GM21528 (cell line): ENCODE measurements around the gene REM1.
"Not testable (repeated sequence)": the region's sequence is repeated elsewhere in the genome, so short reads cannot be mapped to it uniquely, and the experiment has no call there.

Experiments used
- ATAC-seq: cut with Tn5 transposase; IDR thresholded peaks from one replicate; pipeline ENCODE4 v1.9.1; 2021; ENCODE audit warnings: mild to moderate bottlenecking, moderate library complexity; ENCODE audit not compliant: unreplicated experiment, low FRiP score

Gene REM1

DNA sequence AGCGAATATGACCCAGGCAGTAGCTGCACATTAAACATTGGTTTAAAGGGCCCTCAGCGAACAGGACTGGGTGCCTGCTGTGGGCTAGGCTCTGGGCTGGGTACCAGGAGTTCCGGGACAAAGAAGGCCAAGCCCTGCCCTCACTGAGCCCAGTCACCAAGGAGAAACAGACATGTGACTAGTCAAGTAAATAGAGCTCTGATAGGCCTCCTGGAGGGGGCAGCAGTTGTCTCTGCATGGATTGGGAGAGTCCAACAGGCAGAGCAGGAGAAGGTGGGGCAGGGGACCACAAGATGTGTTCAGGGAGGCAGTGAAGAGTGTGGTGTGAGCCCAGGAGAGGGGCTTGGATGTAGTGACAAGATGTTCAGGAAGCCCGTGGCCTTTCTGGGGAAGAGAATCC, 42.3 kb downstream of the REM1 start:
- ATAC-seq, result no peak

DNA sequence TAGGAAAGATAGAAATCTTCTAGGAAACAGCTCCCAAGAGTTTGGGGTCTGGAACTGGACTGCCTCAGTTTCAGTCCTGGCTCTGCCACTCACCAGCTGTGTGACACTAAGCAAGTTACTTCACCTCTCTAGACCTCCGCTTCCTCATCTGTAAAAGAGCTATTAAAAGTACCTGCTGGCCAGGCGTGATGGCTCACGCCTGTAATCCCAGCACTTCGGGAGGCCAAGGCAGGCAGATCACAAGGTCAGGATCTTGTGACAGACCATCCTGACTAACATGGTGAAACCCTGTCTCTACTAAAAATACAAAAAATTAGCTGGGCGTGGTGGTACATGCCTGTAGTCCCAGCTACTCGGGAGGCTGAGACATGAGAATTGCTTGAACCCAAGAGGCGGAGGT, 46.2 kb downstream of the REM1 start:
- not testable (repeated sequence) for ATAC-seq

DNA sequence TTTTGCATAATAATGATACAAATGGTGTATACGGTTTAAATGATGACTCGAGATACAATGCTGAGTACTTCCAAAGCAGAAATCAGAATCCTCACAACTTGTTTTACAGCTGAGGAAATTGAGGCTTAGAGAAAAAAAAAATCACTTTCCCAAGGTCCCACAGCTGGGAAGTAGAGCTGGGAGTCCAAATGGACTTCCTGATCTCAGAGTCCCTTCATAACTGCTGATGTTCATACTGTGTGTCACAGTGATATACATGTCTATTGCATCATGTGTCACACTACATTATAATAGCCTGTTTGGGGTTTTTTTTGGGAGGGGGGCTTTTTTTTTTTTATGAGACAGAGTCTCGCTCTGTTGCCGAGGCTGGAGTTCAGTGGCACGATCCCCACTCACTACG, 47.6 kb downstream of the REM1 start:
- no peak for ATAC-seq

DNA sequence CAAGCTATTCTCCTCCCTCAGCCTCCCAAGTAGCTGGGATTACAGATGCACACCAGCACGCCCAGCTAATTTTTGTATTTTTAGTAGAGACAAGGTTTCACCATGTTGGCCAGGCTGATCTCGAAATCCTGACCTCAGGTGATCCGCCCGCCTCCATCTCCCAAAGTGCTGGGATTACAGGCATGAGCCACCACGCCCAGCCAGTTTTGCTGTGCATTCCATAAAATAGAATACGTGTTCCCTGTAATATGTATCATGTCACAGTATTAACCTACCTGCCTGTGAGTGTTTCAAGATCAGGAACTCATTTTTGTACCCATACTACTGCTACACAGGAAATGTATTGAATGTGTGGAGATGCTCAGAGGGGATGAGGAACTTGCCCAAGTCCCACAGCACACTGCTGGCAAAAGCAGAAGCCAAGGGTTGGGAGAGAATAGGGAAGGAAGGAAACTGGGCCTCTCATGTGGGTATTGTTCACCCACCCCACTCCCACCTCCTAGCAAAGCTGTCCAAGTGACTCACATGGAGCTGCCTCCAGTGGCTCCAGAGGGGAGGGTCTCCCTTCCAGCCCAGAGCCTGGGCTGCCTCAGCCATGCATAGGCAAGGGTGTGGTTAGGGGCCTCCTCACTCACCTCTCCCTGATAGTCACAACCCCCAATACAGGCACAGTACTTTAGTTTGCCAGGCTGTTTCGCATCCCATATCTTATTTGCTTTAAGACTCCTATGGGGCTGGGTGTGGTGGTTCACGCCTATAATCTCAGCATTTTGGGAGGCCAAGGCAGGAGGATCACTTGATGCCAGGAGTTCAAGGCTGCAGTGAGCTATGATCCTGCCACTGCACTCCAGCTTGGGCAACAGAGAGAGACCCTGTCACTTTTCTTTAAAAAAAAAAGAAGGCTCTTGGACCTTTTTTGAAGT, 48.5 kb downstream of the REM1 start:
- no peak for ATAC-seq

DNA sequence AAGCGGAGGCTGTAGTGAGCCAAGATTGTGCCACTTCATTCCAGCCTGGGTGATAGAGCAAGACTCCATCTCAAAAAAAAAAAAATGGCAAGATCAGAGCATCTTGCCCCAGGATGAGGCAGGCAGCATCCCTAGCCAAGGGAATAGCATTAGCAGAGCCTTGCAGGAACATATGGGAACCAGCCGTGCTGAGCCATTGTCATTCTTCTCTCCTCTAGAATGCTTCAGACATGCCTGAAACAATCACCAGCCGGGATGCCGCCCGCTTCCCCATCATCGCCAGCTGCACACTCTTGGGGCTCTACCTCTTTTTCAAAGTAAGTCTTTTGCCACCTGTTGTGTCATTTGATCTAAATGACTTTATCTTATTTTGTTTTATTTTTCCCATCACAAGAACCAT, 52.2 kb downstream of the REM1 start:
- no peak for ATAC-seq
